22Rv1 (cell line): ENCODE data around the gene FAM131A.
"Not testable (repeated sequence)": the region's sequence is repeated elsewhere in the genome, so short reads cannot be mapped to it uniquely, and the experiment has no call there.

Source experiments
- ZFX ChIP-seq: fragments of 450-650 bp; IDR thresholded peaks from 2 replicates; pipeline ENCODE4 v1.6.1; 2017; ENCODE audit warnings: antibody characterized with exemption, borderline replicate concordance
- TF ChIP-seq, protein P1 (sequence below): fragments of 450-650 bp; IDR thresholded peaks from 2 replicates; pipeline ENCODE4 v1.5.1; 2017; ENCODE audit warnings: mild to moderate bottlenecking

DNA sequence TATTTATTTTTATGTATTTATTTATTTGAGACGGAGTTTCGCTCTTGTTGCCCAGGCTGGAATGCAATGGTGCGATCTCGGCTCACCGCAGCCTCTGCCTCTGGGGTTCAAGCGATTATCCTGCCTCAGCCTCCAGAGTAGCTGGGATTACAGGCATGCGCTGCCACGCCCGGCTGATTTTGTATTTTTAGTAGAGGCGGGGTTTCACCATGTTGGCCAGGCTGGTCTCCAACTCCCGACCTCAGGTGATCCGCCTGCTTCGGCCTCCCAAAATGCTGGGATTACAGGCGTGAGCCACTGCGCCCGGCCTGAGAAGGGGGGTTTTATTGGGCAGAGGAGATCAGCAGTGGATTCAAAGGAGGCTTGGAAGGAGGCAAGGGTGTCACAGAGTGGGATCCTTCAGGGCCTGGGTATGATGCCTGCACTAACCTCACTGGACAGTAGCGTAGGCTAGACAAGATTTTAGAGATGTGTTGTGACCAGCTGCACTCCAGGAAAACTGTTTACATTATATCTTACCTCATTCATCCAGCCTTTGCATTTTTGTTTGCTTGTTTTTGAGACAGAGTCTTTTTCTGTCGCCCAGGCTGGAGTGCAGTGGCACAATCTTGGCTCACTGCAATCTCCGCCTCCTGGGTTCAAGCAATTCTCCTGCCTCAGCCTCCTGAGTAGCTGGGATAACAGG is 2.2 kb downstream of the FAM131A start:
- TF ChIP-seq, protein P1, sequence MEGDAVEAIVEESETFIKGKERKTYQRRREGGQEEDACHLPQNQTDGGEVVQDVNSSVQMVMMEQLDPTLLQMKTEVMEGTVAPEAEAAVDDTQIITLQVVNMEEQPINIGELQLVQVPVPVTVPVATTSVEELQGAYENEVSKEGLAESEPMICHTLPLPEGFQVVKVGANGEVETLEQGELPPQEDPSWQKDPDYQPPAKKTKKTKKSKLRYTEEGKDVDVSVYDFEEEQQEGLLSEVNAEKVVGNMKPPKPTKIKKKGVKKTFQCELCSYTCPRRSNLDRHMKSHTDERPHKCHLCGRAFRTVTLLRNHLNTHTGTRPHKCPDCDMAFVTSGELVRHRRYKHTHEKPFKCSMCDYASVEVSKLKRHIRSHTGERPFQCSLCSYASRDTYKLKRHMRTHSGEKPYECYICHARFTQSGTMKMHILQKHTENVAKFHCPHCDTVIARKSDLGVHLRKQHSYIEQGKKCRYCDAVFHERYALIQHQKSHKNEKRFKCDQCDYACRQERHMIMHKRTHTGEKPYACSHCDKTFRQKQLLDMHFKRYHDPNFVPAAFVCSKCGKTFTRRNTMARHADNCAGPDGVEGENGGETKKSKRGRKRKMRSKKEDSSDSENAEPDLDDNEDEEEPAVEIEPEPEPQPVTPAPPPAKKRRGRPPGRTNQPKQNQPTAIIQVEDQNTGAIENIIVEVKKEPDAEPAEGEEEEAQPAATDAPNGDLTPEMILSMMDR, result not testable (repeated sequence)
- TF ChIP-seq ZFX, result not testable (repeated sequence)
